ENCODE measurements around the gene OR56A5.

- TF ChIP-seq CTCF (IDR thresholded peaks at IDR 0.05; ENCODE audit: low read length) (no peak), EZH2 (optimal IDR thresholded peaks at IDR 0.05; ENCODE audit: low read depth, low read length) (no peak), EZH2phosphoT487 (IDR thresholded peaks at IDR 0.05; ENCODE audit: low read length) (no peak)
Observed at GRCh38 chr11:5922749-5923426, 45.4 kb downstream of the OR56A5 start.

Data from MM.1S (cell line).